Ecto neural progenitor cell (in vitro differentiated cells): Measurements from ENCODE around the gene GK.
"Not testable (repeated sequence)": the region's sequence is repeated elsewhere in the genome, so short reads cannot be mapped to it uniquely, and the experiment has no call there.

Experiments
- DNase-seq: peaks from one replicate; pipeline ENCODE4 v3.0.0-alpha.2; 2018; ENCODE audit warnings: low spot score

Gene GK

DNA sequence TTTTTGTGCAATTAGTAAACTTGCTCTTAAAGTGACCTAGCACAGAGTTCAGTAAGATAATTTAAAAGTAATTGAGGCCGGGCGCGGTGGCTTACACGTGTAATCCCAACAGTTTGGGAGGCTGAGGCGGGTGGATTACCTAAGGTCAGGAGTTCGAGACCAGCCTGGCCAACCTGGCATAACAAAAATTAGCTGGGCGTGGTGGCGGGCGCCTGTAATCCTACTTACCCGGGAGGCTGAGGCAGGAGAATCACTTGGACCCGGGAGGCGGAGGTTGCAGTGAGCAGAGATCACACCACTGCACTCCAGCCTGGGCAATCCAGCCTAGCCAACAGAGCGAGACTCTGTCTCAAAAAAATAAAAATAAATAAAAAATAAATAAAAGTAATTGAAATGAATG is 1.2 kb downstream of the GK start:
- DNase-seq: not testable (repeated sequence)

GRCh38 chrX:30654989-30655607 is 1.9 kb downstream of the GK start:
- no peak for DNase-seq

- no peak for DNase-seq
Observed at GRCh38 chrX:30655991-30656390, 2.8 kb downstream of the GK start.

- no peak for DNase-seq
Observed at GRCh38 chrX:30657196-30658161, 4.3 kb downstream of the GK start.

DNA sequence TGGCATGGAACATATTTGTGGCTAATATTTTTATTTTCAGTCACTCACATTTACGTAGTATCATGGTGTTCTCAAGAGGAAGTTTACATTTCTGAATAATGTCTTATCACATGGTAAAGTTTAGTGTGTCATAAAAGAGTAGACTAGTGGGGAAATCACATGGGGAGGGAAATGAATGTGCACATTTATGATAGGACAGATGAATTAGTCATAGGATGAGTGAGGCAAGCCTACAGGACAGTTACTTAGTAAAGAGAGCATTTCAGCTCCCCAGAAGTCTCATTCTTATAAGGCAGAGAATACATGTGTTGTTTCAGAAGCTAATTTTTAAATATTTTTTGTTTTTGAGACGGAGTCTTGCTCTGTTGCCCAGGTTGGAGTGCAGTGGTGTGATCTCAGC is 6.2 kb downstream of the GK start:
- no peak for DNase-seq

DNA sequence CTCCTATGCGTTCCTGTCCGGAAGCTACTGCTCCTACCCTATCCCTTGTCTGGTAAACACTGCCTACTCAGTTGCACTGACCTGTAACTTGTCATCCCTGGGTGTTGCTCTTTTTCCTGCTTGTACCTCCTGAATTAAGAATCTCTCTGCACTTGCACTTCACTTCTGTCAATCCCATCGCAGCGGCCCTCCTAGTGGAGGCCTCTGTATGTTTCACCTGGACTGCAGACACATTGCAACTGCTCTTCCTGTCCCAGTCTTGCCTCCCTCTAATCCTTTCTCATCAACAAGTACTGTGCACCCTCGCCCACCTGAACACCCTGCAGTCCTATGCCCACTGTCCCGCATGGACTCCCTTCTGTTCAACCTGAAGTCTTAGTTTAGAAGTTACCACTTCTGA is 8.0 kb downstream of the GK start:
- DNase-seq: no peak

GRCh38 chrX:30663322-30663721 is 10.1 kb downstream of the GK start:
- no peak for DNase-seq

GRCh38 chrX:30665471-30665870 is 12.2 kb downstream of the GK start:
- no peak for DNase-seq

DNA sequence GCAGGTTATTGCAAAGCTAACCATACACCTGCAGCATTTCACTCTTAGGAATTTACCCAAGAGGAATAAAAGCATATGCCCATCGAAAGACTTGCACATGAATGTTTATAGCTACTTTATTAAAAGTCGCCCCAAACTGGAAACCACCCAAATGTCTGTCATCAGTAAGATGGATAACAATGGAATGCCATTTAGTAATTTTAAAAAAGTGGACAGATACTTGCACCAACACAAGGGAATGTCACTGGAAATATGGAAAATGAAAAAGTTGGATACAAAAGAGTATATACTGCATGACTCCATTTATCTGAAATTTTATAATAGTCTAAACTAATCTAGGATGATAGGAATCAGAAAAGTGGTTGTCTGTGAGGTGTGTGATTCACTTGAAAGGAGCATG is 12.9 kb downstream of the GK start:
- DNase-seq: no peak

DNA sequence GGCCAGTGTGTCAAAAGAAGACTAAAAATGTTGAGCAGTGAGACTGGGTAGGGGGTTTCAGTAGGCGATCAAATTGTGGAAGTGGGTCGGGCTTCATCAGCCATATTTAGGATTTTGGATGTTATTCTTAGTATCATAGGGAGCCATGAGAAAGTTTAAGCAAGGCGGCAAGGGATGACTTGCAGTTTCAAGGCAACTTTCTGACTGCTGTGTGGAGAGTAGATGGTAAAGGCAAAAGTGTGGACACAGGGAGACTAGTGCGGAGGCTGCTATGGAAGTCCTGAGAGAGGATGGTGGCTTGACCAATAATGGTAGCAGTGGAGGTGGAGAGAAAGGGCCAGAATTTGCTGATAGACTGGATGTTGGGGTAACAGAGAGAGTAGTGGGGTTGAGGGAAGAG is 15.4 kb downstream of the GK start:
- DNase-seq: no peak

DNA sequence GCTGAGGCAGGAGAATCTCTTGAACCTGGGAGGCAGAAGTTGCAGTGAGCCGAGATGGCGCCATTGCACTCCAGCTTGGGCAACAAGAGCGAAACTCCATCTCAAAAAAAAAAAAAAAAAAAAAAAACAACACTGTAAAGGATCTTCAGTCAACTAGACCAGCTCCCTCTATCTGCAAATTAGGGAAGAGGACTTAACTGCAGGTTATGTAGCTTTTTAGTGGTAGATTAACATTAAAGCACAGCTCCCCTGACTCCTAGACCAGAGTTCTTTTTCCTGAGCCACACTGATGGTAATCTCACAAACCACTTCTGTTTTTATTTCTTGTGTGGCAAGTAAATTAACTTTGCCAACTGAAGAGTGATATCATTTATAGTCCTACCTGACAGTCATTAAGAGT is 18.0 kb downstream of the GK start:
- DNase-seq: not testable (repeated sequence)

- DNase-seq: no peak
Observed at GRCh38 chrX:30673127-30673796, 20.0 kb downstream of the GK start.

- no peak for DNase-seq
Observed at GRCh38 chrX:30673884-30674598, 20.8 kb downstream of the GK start.

GRCh38 chrX:30674799-30675198 is 21.6 kb downstream of the GK start:
- no peak for DNase-seq

- no peak for DNase-seq
Observed at GRCh38 chrX:30679369-30679768, 26.1 kb downstream of the GK start.

DNA sequence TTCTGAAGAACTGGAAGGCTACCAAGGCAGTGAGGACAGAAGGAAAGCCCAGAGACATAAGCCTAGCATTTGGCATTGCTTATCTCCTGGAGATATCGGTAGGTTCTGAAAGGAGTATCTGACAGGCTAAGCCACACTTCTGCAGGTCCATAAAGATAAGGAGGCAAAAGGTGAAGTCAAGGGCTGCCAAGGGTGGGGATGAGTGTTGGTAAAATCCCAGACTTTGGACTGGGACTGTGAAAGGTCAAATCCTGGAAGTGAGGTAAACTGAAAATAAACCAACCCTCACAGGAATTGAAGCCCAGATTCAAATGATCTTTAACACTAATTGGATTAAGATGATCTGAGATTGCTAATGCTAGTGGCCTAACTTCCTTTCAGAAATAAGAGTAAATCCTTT is 27.4 kb downstream of the GK start:
- no peak for DNase-seq

- DNase-seq: no peak
Observed at GRCh38 chrX:30688641-30689040, 35.4 kb downstream of the GK start.

GRCh38 chrX:30689116-30689515 is 35.9 kb downstream of the GK start:
- DNase-seq: no peak

- no peak for DNase-seq
Observed at GRCh38 chrX:30690330-30690729, 37.1 kb downstream of the GK start.

DNA sequence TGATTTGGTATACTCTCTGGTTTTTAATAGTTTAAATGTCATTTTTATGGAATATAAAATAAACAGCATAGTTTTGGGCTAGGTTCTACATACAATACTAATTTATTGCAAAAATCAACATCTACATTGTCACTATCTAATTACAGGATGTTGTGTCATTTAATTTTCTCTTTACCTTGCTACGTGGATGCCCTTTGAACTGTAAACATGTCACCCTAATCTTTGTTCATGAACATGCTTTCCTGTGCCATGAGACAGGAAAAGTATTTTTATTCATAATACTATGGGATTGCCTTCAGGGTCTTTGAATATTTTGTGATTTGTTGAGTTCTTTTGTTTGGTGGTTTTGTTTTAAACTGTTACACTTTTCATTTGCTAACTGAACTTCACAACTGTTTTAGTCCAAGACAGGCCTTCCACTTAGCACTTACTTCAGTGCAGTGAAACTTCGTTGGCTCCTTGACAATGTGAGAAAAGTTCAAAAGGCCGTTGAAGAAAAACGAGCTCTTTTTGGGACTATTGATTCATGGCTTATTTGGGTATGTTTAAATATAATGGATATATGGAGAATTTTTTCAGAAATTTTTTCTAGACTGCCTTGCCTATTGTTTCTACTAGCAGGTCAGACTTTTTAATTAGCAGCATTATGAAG is 40.9 kb downstream of the GK start:
- DNase-seq: no peak

- no peak for DNase-seq
Observed at GRCh38 chrX:30702736-30703135, 49.5 kb downstream of the GK start.
